ENCODE data around the gene FARS2. TPM values are rescaled to one million over a fixed set of nuclear protein-coding genes. Genes with fewer than 3 reads are reported as not detected.

Gene FARS2
- total RNA-seq, 4 donors from 2014 or later, result 10.6 to 24.9 (median 15.2) TPM

DNA sequence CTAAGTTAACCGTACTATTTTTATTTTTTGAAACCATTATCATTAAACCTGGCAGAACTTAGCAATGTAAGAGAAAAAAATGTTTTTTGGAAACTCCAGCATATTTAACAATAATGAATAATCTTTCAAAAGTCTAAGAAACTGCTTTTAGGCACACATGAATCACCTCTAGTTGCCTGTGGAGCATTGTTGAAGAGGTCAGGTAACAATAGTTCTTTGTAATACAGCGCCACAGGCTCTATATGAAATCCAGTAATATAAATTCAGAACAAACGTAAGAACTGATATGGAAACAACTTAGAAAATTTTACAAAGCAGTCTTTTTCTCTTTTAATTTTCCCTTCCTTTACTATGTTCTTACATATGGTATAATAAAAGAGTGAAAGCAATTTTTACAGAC lies 10.9 kb upstream of the FARS2 start:
- no peaks in the 10 kb centered on the region for H3K27me3 ChIP-seq
- H3K4me1 ChIP-seq, result peaks cover 0 to 4% (median 0%) of the 10 kb centered on the region in 4 donors
- H3K9me3 ChIP-seq, result no peaks in the 10 kb centered on the region
- 94% methylated on average over 3 of the region's 3 CpGs for WGBS
- intact Hi-C loops (cut with DNase I), result no loop called here
- DNase-seq (ENCODE audit: extremely low spot score), result no peak
- H3K27ac ChIP-seq (replicated peaks in 1 of 4), result no peak overlapping the region
- no peak for TF ChIP-seq CTCF (IDR thresholded peaks at IDR 0.05)
- TF ChIP-seq POLR2A (IDR thresholded peaks at IDR 0.05; ENCODE audit: low read depth), result no peak
- no peak for TF ChIP-seq EP300 (IDR thresholded peaks at IDR 0.05)
- H3K36me3 ChIP-seq, result peaks cover 0 to 10% (median 0%) of the 10 kb centered on the region in 4 donors
- no peak overlapping the region for H3K4me3 ChIP-seq

DNA sequence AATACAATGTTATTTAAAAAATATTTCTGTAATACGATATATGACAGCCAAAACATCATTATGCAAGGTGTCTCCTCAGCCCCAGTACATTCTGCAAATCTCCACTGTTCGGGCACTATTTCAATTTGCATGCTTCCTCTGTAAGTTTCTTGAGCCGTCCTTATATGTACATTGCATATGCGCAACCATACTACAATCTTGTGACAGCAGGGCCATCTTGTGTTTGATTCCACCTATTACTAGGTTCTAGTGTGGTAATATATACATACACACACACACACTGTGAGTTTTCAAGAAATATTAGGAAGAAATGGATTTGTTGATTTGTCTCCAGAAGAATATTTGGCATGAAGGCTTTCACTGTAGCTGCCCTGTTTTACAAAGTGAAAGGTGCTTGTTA lies 10.4 kb upstream of the FARS2 start:
- Histone ChIP-seq H3K36me3 (peaks cover 0 to 10% (median 0%) of the 10 kb centered on the region in 4 donors), H3K9me3 (no peaks in the 10 kb centered on the region), H3K4me3 (no peak overlapping the region), H3K4me1 (peaks cover 0 to 4% (median 0%) of the 10 kb centered on the region in 4 donors), H3K27ac (replicated peaks in 1 of 4) (no peak overlapping the region), H3K27me3 (no peaks in the 10 kb centered on the region)
- no peak for TF ChIP-seq POLR2A (IDR thresholded peaks at IDR 0.05; ENCODE audit: low read depth)
- TF ChIP-seq POLR2AphosphoS5 (IDR thresholded peaks at IDR 0.05), result no peak
- no peak for TF ChIP-seq EP300 (IDR thresholded peaks at IDR 0.05)
- no peak for TF ChIP-seq CTCF (IDR thresholded peaks at IDR 0.05)
- WGBS, result 71% methylated on average over 4 of the region's 4 CpGs
- no peak for DNase-seq (ENCODE audit: extremely low spot score)
- intact Hi-C loops (cut with DNase I), result no loop called here

GRCh38 chr6:5256952-5257351 lies 4.4 kb upstream of the FARS2 start:
- Histone ChIP-seq H3K36me3 (peaks cover 0 to 28% (median 0%) of the 10 kb centered on the region in 4 donors), H3K4me1 (peaks cover 8 to 15% (median 12%) of the 10 kb centered on the region in 4 donors), H3K9me3 (no peaks in the 10 kb centered on the region), H3K4me3 (no peak overlapping the region), H3K27ac (replicated peaks in 1 of 4) (no peak overlapping the region), H3K27me3 (no peaks in the 10 kb centered on the region)
- no peak for DNase-seq (ENCODE audit: extremely low spot score)
- TF ChIP-seq CTCF (IDR thresholded peaks at IDR 0.05), result no peak
- no peak for TF ChIP-seq POLR2AphosphoS5 (IDR thresholded peaks at IDR 0.05)
- no peak for TF ChIP-seq POLR2A (IDR thresholded peaks at IDR 0.05; ENCODE audit: low read depth)
- no peak for TF ChIP-seq EP300 (IDR thresholded peaks at IDR 0.05)
- intact Hi-C loops (cut with DNase I), result no loop called here
- 95% methylated on average over 3 of the region's 3 CpGs for WGBS

DNA sequence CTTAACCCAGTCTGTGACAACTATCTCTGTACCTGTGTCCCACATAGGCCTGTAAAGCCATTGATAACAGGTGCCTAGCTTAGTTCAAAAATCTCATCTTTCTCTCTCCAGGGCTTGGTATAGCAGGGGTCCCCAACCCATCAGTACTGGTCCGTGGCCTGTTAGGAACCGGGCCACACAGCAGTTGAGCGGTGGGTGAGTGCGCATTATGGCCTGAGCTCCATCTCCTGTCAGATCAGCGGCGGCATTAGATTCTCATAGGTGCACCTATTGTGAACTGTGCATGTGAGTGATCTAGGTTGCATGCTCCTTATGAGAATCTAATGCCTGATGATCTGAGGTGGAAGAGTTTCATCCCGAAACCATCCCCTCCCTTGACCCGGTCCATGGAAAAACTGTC lies 3.9 kb upstream of the FARS2 start:
- no peak for DNase-seq (ENCODE audit: extremely low spot score)

More for the DNA sequence above, 3.9 kb upstream of the FARS2 start:
- no peak overlapping the region for H3K4me3 ChIP-seq
- peaks cover 11 to 20% (median 17%) of the 10 kb centered on the region in 4 donors for H3K4me1 ChIP-seq
- no peak overlapping the region for H3K27ac ChIP-seq (replicated peaks in 1 of 4)
- 92% methylated on average over 8 of the region's 8 CpGs for WGBS
- H3K36me3 ChIP-seq, result peaks cover 0 to 28% (median 0%) of the 10 kb centered on the region in 4 donors
- no peaks in the 10 kb centered on the region for H3K27me3 ChIP-seq
- intact Hi-C loops (cut with DNase I), result no loop called here
- H3K9me3 ChIP-seq, result no peaks in the 10 kb centered on the region
- TF ChIP-seq CTCF (IDR thresholded peaks at IDR 0.05) (no peak), POLR2AphosphoS5 (IDR thresholded peaks at IDR 0.05) (no peak), EP300 (IDR thresholded peaks at IDR 0.05) (no peak)
